ENCODE data around the gene SLC66A2. TPM values are rescaled to one million over a fixed set of nuclear protein-coding genes. Genes with fewer than 3 reads are reported as not detected.

Gene SLC66A2
- total RNA-seq, 1 donor: 108 TPM

- DNase-seq (ENCODE audit: low read depth in 2 of 3, low spot score in 2 of 3): no peak
Observed at GRCh38 chr18:79852561-79853302, 98.7 kb downstream of the SLC66A2 start.

Other genes starting within 250 kb of the SLC66A2 start
- gene KCNG2, start 153.7 kb downstream of the SLC66A2 start, total RNA-seq: 14.8 TPM
- 6.2 TPM for gene HSBP1L1, start 13.0 kb upstream of the SLC66A2 start, total RNA-seq
- gene TXNL4A, start 36.9 kb upstream of the SLC66A2 start, total RNA-seq: 37.4 TPM
- gene RBFA, start 82.8 kb upstream of the SLC66A2 start, total RNA-seq: 26.1 TPM
- 18.0 TPM for gene ADNP2, start 157.6 kb upstream of the SLC66A2 start, total RNA-seq